CD4-positive, alpha-beta T cell treated with Interleukin-17A for 1 hour (primary cell): ENCODE measurements around the gene ZNF133.
A peak's percentile ranks its signal among the peaks of the same experiment; 100 is the strongest.
"Not testable (repeated sequence)": the region's sequence is repeated elsewhere in the genome, so short reads cannot be mapped to it uniquely, and the experiment has no call there.

Experiments
- DNase-seq: peaks from one replicate; pipeline ENCODE4 v3.0.0-alpha.2; 2020

Gene ZNF133

GRCh38 chr20:18287915-18288748 lies at the start of gene ZNF133:
ZNF133 (plus strand) TSS chr20:18288527; CDS start chr20:18305687, 17,160 bp downstream.
- DNase-seq = peak; percentile 96

- no peak for DNase-seq
These were observed 47.3 kb upstream of the ZNF133 start for GRCh38 chr20:18240997-18241396.

DNA sequence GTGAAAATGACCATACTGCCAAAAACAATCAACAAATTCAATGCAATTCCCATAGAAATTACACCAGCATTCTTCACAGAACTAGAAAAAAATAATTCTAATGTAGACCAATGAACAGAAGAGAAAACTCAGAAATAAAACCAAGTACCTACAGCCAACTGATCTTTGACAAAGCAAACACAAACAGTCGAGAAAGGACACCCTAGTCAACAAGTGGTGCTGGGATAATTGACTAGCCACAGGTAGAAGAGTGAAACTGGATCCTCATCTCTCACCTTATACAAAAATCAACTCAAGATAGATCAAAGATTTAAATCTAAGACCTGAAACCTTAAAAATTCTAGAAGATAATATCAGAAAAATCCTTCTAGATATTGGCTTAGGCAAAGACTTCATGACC lies 44.5 kb upstream of the ZNF133 start:
- no peak for DNase-seq

GRCh38 chr20:18248545-18248944 lies 39.8 kb upstream of the ZNF133 start:
- not testable (repeated sequence) for DNase-seq

GRCh38 chr20:18250217-18250616 lies 38.1 kb upstream of the ZNF133 start:
- DNase-seq = no peak

DNA sequence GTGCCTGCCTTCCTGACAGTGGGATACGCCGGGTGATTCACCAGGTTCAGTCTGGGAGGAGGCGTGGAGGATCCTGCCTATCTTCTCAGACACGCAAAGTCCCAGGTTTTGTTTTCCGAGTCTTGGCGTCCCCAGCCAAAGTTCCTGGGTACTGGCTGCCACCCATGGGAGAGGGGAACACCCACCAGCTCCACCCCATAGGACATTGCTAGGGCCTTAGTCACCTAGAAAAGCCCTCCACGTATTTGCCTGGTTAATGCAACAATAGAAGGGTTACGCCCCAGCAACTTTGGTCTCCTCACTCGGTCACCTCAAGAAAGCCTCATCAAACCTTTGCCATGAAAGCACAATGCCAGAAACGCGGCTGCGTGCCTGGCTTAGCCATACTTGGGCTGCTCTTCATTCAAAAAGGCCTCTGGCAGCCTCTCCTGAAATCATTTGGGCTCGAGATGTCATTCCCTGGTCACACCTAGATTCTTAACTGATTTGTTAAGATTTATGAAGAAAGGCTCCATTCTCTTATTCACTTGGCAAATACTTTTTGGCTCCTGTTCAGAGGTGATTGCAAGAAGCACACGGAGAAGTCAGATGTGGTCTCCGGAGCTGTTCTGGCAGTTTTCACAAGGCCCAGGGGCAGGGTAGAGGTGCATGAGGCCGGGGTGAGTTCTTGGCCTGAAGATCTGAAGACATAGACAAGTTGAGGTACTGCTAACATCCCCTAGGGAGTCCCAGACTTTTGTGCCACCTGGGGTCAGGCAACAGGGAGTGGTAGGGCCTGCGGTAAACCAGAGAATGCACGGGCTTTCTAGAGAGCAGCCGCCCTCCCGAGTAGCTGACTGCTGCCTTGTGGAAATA lies 35.5 kb upstream of the ZNF133 start:
- DNase-seq = no peak

DNA sequence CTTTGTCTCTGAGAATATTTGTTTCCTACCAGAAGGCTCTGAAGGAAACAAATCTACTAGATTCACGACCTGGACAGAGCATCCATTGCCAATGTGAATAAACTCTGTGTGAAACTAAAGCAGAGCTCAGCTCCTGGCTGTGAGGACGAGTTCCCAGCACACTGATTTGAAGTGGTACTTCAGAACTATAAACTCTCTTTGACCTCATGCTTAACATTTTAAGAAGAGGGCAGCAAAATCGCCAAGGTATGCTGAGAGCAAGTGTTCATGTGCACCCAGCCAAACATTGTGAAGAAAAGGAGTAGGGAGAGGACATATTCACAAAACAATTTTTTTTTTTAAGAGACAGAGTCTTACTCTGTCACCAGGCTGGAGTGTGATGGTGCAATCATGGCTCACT lies 33.7 kb upstream of the ZNF133 start:
- DNase-seq = no peak

DNA sequence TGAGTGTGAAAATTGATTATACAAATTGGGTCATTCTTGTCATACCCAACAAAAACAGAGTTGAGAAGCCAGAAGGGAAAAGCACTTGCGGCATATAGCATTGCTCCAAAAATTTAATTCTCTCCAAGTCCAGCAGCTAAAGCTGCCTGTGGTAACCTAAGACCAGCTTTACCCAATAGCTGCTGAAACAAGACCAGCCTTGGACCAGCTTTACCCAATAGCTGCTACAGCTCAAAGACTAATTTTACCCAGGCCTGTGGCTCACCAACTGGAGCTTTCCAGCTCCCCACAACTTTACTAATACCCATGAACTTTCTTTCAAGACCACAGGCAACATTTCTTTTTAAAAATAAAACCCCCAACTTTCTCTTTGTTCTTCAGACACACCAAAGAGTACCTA lies 32.8 kb upstream of the ZNF133 start:
- no peak for DNase-seq

GRCh38 chr20:18256440-18257090 lies 31.8 kb upstream of the ZNF133 start:
- no peak for DNase-seq

- DNase-seq = no peak
These were observed 30.0 kb upstream of the ZNF133 start for GRCh38 chr20:18258126-18258860.

- DNase-seq = no peak
These were observed 28.6 kb upstream of the ZNF133 start for GRCh38 chr20:18259730-18260129.

GRCh38 chr20:18263723-18264122 lies 24.6 kb upstream of the ZNF133 start:
- DNase-seq = no peak

- no peak for DNase-seq
These were observed 22.9 kb upstream of the ZNF133 start for GRCh38 chr20:18265441-18265840.

GRCh38 chr20:18266282-18266681 lies 22.0 kb upstream of the ZNF133 start:
- DNase-seq = no peak

DNA sequence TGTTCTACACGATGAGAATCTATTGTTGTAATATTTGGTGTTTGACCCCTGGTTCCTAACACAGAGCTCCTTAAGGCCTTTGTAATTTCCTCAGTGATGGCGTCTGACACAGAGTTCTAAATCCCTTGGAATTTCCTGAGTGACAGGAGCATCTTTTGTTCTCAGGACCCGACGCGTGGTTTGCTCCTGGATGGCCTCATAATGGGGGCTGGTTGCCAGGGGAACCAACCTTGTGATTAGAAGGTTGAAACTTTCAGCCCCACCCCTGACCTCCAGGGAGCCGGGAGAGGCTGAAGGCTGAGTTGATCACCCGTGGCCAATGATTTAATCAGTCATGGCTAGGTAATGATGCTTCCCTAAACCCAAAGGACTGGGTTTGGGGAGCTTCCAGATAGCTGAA lies 20.5 kb upstream of the ZNF133 start:
- no peak for DNase-seq

GRCh38 chr20:18271160-18271559 lies 17.2 kb upstream of the ZNF133 start:
- no peak for DNase-seq

- no peak for DNase-seq
These were observed 15.9 kb upstream of the ZNF133 start for GRCh38 chr20:18272451-18272850.

- DNase-seq = no peak
These were observed 14.6 kb upstream of the ZNF133 start for GRCh38 chr20:18273738-18274137.

GRCh38 chr20:18275960-18276359 lies 12.4 kb upstream of the ZNF133 start:
- DNase-seq = not testable (repeated sequence)

- peak; percentile 61 for DNase-seq
These were observed 11.5 kb upstream of the ZNF133 start for GRCh38 chr20:18276821-18277220.

GRCh38 chr20:18279242-18279641 lies 9.1 kb upstream of the ZNF133 start:
- no peak for DNase-seq

DNA sequence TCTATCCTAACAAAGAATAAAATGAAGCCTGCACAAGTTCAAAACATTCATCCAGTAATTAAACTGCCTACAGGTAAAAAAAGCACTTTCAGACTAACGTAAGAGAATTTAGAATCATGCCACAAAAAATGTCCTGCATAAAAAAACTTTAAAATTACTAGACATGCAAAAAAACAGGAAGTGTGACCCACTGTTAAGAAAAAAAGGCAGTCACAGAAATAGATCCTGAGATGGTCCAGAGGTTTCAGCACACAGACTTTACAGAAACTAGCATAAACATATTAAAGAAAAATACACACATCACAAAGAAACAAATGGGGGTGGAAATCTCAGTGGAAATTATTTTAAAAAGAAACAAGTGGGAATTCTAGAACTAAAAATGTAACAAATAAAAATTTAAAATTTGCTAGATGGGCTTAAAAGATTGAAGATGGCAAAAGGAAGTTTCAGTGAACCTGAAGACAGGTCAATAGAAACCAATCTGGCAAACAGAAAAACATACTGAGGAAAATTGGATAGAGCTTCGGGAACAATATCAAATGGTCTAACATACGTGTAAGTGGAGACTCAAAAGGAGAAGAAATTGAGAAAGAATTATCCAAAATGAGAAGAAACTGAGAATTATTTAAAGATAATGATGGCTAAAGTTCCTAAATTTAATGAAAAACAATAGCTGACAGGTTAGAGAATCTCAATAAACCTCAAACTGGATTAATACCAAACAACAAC lies 3.4 kb upstream of the ZNF133 start:
- DNase-seq = no peak
